MCF 10A (cell line): ENCODE measurements around the gene PATJ. TPM values are rescaled to one million over a fixed set of nuclear protein-coding genes. Genes with fewer than 3 reads are reported as not detected.

Experiments used
- BruUV-seq: library from RNA; stranded (reverse); fragments of 400-500 nt; replicated peaks from 2 replicates; lab custom pipeline; 2021; lab: Mats Ljungman, UMichigan
- CTCF ChIA-PET: fragments of 300-600 bp; sonication (Branson Sonifier 250); formaldehyde crosslinking; extraction: SDS; loops from one replicate; lab custom pipeline; 2021; ENCODE audit warnings: antibody characterized with exemption, inconsistent platforms; lab: Yijun Ruan, JAX
- POLR2A ChIA-PET: fragments of 300-600, 350-650 bp; sonication (Branson Sonifier 250); formaldehyde crosslinking; extraction: SDS; loops from one replicate; lab custom pipeline; 2020; ENCODE audit warnings: antibody characterized with exemption, inconsistent platforms; lab: Yijun Ruan, JAX
- DNase-seq: peaks from one replicate; pipeline ENCODE4 v3.0.0-alpha.2; 2018; ENCODE audit not compliant: unreplicated experiment
- H3K27ac Mint-ChIP-seq: one replicate; pipeline ENCODE4 v1.8.0; 2022; ENCODE audit warnings: mild to moderate bottlenecking, low read depth, mixed read lengths; ENCODE audit not compliant: unreplicated experiment
- H3K27me3 Mint-ChIP-seq: one replicate; pipeline ENCODE4 v1.8.0; 2022; ENCODE audit warnings: mixed read lengths; ENCODE audit not compliant: insufficient read depth, unreplicated experiment
- H3K36me3 Mint-ChIP-seq: one replicate; pipeline ENCODE4 v1.8.0; 2022; ENCODE audit warnings: mild to moderate bottlenecking, moderate library complexity, mixed read lengths; ENCODE audit not compliant: insufficient read depth, unreplicated experiment
- H3K4me1 Mint-ChIP-seq: one replicate; pipeline ENCODE4 v1.8.0; 2022; ENCODE audit warnings: mixed read lengths; ENCODE audit not compliant: insufficient read depth, unreplicated experiment
- H3K4me3 Mint-ChIP-seq: one replicate; pipeline ENCODE4 v1.8.0; 2022; ENCODE audit warnings: mild to moderate bottlenecking, moderate library complexity, mixed read lengths; ENCODE audit not compliant: unreplicated experiment
- H3K9me3 Mint-ChIP-seq: one replicate; pipeline ENCODE4 v1.8.0; 2022; ENCODE audit warnings: mixed read lengths; ENCODE audit not compliant: unreplicated experiment
- intact Hi-C: fragments of 100-400 bp; cut with micrococcal nuclease; formaldehyde crosslinking; loops from 2 replicates; pipeline ENCODE4 v1.14.1; 2022
- total RNA-seq: library from RNA; stranded (reverse); gene quantifications from 2 replicates; pipeline ENCODE4 v1.2.3, GENCODE V29; 2022
- TF ChIP-seq, protein P1 (sequence below): fragments of 200-600 bp; IDR thresholded peaks from one replicate; pipeline ENCODE4 v1.8.0; 2022; ENCODE audit warnings: antibody characterized with exemption, mild to moderate bottlenecking; ENCODE audit not compliant: unreplicated experiment

Gene PATJ
- total RNA-seq, 1 experiment from 2014 or later, result 28.7 TPM

DNA sequence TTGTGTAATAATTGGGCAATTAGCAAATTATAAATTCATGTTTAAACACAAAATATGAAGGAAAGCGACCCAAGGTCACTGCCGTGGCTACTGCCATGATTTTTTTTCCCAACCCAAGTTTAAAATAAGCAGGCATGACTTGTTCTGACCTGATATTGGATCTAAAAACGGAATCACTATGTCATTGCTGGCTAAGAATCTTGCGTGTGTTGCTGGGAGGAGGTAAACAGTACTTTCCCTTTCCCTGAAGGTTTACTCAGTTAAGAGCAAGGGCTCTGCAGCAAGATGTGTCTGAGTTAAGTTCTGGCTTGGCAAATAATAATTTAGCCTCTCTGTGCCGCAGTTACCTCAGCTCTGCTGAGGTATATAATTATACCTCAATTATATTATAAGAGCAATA lies 326.7 kb downstream of the PATJ start:
- H3K4me1 Mint-ChIP-seq, result no peaks in the 10 kb centered on the region

DNA sequence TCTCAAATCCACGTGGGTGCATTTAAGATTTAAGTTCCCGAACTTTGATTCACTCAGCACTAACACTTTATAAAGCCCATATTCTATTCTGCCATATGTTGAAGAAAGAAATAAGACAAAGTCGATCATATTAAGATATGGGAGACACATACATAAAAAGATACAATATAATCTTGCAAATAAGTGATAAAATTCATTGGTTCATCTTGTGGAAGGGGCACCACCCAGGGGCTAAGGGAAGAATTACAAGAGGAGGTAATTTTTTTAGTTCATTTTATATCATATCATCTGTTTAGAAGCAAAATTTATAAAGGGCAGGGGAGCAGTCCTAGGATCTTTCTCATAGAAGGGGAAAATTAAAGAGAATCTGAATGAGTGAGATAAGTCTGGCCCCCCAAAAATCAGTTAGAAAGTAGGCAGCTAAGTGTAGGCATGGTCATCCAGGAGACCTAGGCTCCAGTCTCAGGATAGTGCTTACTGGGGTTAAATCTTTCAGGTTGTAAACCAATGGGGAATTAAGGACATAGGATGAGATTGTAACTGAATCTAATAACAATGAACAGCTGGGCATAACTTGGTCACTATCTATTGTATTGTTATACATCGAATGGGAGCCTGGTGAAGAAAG lies 328.2 kb downstream of the PATJ start:
- H3K36me3 Mint-ChIP-seq, result peaks cover 20% of the 10 kb centered on the region

More for the DNA sequence above, 326.7 kb downstream of the PATJ start:
- intact Hi-C loops, result no loop called here
- Mint-ChIP-seq H3K36me3 (peaks cover 21% of the 10 kb centered on the region), H3K27ac (no peak overlapping the region), H3K27me3 (no peaks in the 10 kb centered on the region), H3K4me3 (no peak overlapping the region), H3K9me3 (no peaks in the 10 kb centered on the region)
- no TSS peak for BruUV-seq
- no peak for DNase-seq
- TF ChIP-seq, protein P1, sequence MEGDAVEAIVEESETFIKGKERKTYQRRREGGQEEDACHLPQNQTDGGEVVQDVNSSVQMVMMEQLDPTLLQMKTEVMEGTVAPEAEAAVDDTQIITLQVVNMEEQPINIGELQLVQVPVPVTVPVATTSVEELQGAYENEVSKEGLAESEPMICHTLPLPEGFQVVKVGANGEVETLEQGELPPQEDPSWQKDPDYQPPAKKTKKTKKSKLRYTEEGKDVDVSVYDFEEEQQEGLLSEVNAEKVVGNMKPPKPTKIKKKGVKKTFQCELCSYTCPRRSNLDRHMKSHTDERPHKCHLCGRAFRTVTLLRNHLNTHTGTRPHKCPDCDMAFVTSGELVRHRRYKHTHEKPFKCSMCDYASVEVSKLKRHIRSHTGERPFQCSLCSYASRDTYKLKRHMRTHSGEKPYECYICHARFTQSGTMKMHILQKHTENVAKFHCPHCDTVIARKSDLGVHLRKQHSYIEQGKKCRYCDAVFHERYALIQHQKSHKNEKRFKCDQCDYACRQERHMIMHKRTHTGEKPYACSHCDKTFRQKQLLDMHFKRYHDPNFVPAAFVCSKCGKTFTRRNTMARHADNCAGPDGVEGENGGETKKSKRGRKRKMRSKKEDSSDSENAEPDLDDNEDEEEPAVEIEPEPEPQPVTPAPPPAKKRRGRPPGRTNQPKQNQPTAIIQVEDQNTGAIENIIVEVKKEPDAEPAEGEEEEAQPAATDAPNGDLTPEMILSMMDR, result no peak
- POLR2A ChIA-PET, result interaction anchor here (0.6 kb wide), 1 partner anchor 525 kb away, joined by 3 read pairs; no protein-coding TSS in a partner anchor
- CTCF ChIA-PET, result interaction anchor here (0.8 to 1.8 kb wide), 3 partner anchors 14 to 62 kb away, joined by 3 to 24 read pairs (median 3); no protein-coding TSS in a partner anchor

DNA sequence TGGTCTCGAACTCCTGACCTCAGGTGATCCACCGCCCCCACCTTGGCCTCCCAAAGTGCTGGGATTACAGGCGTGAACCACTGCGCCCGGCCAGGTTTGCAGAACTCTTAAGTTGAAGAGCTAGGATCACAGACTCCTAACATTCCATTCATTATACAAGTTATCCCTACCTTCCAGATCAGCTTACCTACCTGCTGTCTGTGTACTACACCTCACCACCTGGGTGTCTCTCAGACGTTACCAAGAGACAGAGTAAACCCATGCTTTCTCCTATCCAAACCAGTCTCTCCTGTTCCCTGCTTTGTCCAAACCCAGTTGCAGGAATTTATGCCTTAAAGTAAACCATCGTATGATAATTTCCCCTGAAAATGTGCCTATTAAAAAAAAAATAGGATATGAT lies 329.4 kb downstream of the PATJ start:
- CTCF ChIA-PET, result interaction anchor here (0.6 to 4.7 kb wide), 4 partner anchors 11 to 396 kb away, joined by 3 to 32 read pairs (median 3); no protein-coding TSS in a partner anchor
- no peaks in the 10 kb centered on the region for H3K9me3 Mint-ChIP-seq
- no peaks in the 10 kb centered on the region for H3K4me1 Mint-ChIP-seq
- intact Hi-C loops, result no loop called here
- no peak for DNase-seq
- no peak overlapping the region for H3K4me3 Mint-ChIP-seq
- peaks cover 12% of the 10 kb centered on the region for H3K36me3 Mint-ChIP-seq
- POLR2A ChIA-PET, result no interaction called here
- H3K27me3 Mint-ChIP-seq, result no peaks in the 10 kb centered on the region
- BruUV-seq, result no TSS peak
- no peak overlapping the region for H3K27ac Mint-ChIP-seq
- TF ChIP-seq, protein P1, result no peak

More for the DNA sequence above, 328.2 kb downstream of the PATJ start:
- DNase-seq, result peak; percentile 37
- no peaks in the 10 kb centered on the region for H3K27me3 Mint-ChIP-seq
- BruUV-seq, result no TSS peak
- POLR2A ChIA-PET, result no interaction called here
- H3K27ac Mint-ChIP-seq, result no peak overlapping the region
- TF ChIP-seq, protein P1, result peak; percentile 56
- no peaks in the 10 kb centered on the region for H3K9me3 Mint-ChIP-seq
- intact Hi-C loops, result no loop called here
- H3K4me3 Mint-ChIP-seq, result no peak overlapping the region
- no peaks in the 10 kb centered on the region for H3K4me1 Mint-ChIP-seq
- CTCF ChIA-PET, result interaction anchor here (0.6 to 4.7 kb wide), 3 partner anchors 12 to 56 kb away, joined by 3 to 32 read pairs (median 3); no protein-coding TSS in a partner anchor

- H3K4me3 Mint-ChIP-seq, result no peak overlapping the region
- BruUV-seq, result no TSS peak
- H3K4me1 Mint-ChIP-seq, result no peaks in the 10 kb centered on the region
- no peaks in the 10 kb centered on the region for H3K27me3 Mint-ChIP-seq
- H3K9me3 Mint-ChIP-seq, result no peaks in the 10 kb centered on the region
- intact Hi-C loops, result no loop called here
- CTCF ChIA-PET, result interaction anchor here (0.7 to 1.8 kb wide), 2 partner anchors 55 to 73 kb away, joined by 3 to 12 read pairs; no protein-coding TSS in a partner anchor
- TF ChIP-seq, protein P1, result no peak
- peaks cover 11% of the 10 kb centered on the region for H3K36me3 Mint-ChIP-seq
- H3K27ac Mint-ChIP-seq, result no peak overlapping the region
- POLR2A ChIA-PET, result no interaction called here
- peak; percentile 95 for DNase-seq
These were observed 334.0 kb downstream of the PATJ start for GRCh38 chr1:62076286-62076685.
